Activated CD8-positive, alpha-beta memory T cell treated with anti-CD3 and anti-CD28 coated beads, Interleukin-2, amount 50 U/mL, for 48 hours (primary cell): ENCODE results near the gene PM20D2.

ENCODE experiments used
- DNase-seq: peaks from one replicate; pipeline ENCODE4 v3.0.0-alpha.2; 2020

PM20D2 gene

DNA sequence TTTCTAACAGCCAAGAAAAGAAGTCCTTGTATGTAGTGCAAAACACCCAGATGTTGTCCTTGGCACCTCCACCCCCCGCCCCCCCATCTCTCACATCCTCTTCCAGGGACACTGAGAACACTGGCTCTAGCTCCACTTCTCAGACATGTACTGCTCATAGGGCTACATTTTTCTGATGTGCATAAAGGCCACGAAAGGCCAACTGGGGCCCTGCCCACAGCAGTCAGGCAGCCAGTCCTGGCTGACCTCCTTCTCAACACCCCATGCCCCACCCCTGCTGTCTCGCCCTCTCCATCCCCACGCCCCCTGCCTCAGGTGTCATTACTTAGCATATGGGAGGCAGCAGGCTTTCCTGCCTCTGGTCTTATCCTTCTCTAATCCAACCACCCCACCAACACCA is 60.0 kb downstream of the PM20D2 start:
- DNase-seq: no peak

DNA sequence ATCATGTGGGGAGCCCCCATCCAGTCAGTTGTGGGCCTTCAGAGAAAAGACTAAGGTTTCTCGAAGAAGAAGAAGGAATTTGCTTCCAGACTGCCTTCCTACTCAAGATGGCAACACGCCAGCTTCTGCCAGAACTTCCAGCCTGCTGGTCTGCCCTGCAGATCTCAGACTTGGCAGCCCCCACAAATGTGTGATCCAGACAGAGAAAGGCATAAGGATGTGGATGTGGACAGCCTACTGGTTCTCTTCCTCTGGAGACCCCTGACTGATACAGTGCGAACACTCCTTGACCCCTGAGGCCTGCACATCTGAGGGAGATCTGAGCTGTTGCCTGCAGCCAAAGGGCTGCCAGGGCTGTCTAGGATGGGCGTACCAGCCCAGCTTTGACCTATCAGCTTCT is 62.7 kb downstream of the PM20D2 start:
- no peak for DNase-seq

DNA sequence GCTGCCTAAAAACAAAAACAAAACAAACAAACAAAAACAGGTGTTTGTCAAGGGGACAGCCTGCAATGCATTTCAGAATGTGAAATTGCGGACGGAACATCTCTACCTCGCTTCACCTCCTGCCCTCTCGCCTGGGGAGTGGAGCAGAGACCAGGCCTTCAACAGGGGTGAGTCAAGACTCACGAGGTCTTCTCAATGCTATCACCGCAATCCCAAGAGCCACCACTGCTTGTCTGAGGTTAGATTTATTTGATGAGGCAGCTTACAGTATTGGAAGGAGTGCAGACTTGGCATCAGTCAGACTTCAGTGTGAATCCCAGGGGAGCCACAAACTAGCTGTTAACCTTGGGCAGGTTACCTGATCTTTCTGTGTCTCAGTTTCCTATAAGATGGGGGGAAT is 63.6 kb downstream of the PM20D2 start:
- DNase-seq: no peak

DNA sequence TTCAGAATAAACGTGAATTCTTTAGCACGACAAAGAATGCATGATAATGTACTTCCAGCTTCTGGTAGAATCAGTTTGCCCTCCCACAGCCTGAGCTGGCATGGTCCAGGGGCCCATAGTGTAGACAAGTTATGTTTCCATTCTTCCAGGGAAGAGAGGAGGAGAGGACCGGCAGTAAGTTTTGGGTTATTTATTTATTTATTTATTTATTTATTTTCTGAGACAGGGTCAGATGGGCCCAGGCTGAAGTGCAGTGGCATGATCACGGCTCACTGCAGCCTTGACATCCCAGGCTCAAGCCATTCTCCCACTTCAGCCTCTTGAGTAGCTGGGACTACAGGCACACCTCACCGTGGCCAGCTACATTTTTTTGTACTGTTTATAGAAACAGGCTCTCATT is 66.6 kb downstream of the PM20D2 start:
- DNase-seq: no peak

DNA sequence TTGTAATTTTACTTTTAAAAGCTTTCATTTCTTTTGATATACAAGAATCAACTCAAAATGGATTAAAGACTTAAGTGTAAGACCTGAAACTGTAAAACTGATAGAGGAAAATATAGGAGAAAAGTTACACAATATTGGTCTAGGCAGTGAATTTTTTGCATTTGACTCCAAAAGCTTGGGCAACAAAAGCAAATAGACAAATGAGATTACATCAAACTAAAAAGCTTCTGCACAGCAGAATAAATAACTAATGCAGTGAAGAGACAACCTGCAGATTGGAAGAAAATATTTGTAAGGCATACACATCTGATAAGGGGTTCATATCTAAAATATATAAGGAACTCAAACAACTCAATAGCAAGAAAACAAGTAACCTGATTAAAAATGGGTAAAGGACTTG is 68.3 kb downstream of the PM20D2 start:
- no peak for DNase-seq
